Peyer's patch (tissue), 4 donors: Measurements from ENCODE around the gene ATN1. TPM values are rescaled to one million over a fixed set of nuclear protein-coding genes. Genes with fewer than 3 reads are reported as not detected.
A peak's percentile ranks its signal among the peaks of the same experiment; 100 is the strongest.

Experiments
- DNase-seq, 3 donors: peaks; one replicate each; pipeline ENCODE4 v3.0.0-alpha.2; 2017 to 2019
- H3K27ac ChIP-seq, 4 donors: fragments of 200-600 bp; sonication (generic); one replicate each; pipeline ENCODE4 v1.5.1; 2016 to 2019
- H3K27me3 ChIP-seq, 2 donors: fragments of 200-600 bp; sonication (generic); one replicate each; pipeline ENCODE4 v1.5.1; 2019
- H3K36me3 ChIP-seq, 3 donors: fragments of 200-600 bp; sonication (generic); one replicate each; pipeline ENCODE4 v1.5.1; 2016 to 2019
- H3K4me1 ChIP-seq, 4 donors: fragments of 200-600 bp; sonication (generic); one replicate each; pipeline ENCODE4 v1.5.1; 2016 to 2019
- H3K4me3 ChIP-seq, 4 donors: fragments of 200-600 bp; sonication (generic); 1 replicate in 3 of 4; 2 replicates in 1 of 4; pipeline ENCODE4 v1.5.1; 2016 to 2019; ENCODE audit warnings: mild to moderate bottlenecking in 1 of 4
- H3K9me3 ChIP-seq, 4 donors: fragments of 200-600 bp; sonication (generic); one replicate each; pipeline ENCODE4 v1.5.1; 2016 to 2019; ENCODE audit warnings: mild to moderate bottlenecking in 1 of 4
- CTCF ChIP-seq, 6 experiments: fragments of 450-650 bp in 4 of 6; fragments of 200-600 bp in 2 of 6; sonication (generic) in 1 of 6; IDR thresholded peaks; one replicate each; pipeline ENCODE4 v1.5.1; 2017 to 2019; ENCODE audit warnings: antibody characterized with exemption in 6 of 6, mild to moderate bottlenecking in 3 of 6, moderate library complexity in 1 of 6
- POLR2A ChIP-seq, 2 donors: fragments of 450-650 bp; IDR thresholded peaks; one replicate each; pipeline ENCODE4 v1.5.1; 2017; ENCODE audit warnings: antibody characterized with exemption in 2 of 2, mild to moderate bottlenecking in 2 of 2, moderate library complexity in 2 of 2
- total RNA-seq, 4 donors: library from RNA; depleted of rRNA; stranded (reverse); fragments of >200 nt; gene quantifications; one replicate each; pipeline ENCODE4 v1.1.0, GENCODE V29; 2016

The ATN1 gene
- total RNA-seq, 4 donors from 2014 or later: 77.6 to 337 (median 125) TPM

DNA sequence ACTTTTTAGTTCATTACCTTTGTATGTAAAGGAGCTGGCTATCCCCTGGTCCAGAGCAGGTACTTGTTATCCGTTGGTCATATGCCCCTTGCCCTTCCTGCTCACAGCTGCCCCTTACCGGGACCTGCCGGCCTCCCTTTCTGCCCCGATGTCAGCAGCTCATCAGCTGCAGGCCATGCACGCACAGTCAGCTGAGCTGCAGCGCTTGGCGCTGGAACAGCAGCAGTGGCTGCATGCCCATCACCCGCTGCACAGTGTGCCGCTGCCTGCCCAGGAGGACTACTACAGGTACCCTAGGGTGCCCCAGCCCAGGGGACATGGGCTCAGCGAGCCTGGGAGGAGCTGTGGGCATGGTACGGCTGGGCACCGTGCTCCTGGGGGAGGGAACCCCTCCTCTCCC lies 13.5 kb downstream of the ATN1 start:
- Histone ChIP-seq H3K27me3 (no peaks in the 10 kb centered on the region), H3K9me3 (no peaks in the 10 kb centered on the region), H3K4me1 (peaks cover 13 to 44% (median 27%) of the 10 kb centered on the region in 4 donors), H3K27ac (no peak overlapping the region), H3K36me3 (peaks cover 0 to 13% (median 0%) of the 10 kb centered on the region in 3 donors), H3K4me3 (no peak overlapping the region)
- no peak for TF ChIP-seq POLR2A (IDR thresholded peaks at IDR 0.05)
- TF ChIP-seq CTCF (IDR thresholded peaks at IDR 0.05): no peak
- DNase-seq: peak in 1 of 3 donors; percentile 48

GRCh38 chr12:6941782-6942181 lies 14.0 kb downstream of the ATN1 start:
- H3K27ac ChIP-seq: no peak overlapping the region
- no peaks in the 10 kb centered on the region for H3K9me3 ChIP-seq
- DNase-seq: no peak
- TF ChIP-seq CTCF (IDR thresholded peaks at IDR 0.05) (no peak), POLR2A (IDR thresholded peaks at IDR 0.05) (no peak)
- H3K27me3 ChIP-seq: no peaks in the 10 kb centered on the region
- H3K4me3 ChIP-seq: no peak overlapping the region
- H3K4me1 ChIP-seq: peaks cover 13 to 46% (median 27%) of the 10 kb centered on the region in 4 donors
- H3K36me3 ChIP-seq: peaks cover 0 to 13% (median 0%) of the 10 kb centered on the region in 3 donors

DNA sequence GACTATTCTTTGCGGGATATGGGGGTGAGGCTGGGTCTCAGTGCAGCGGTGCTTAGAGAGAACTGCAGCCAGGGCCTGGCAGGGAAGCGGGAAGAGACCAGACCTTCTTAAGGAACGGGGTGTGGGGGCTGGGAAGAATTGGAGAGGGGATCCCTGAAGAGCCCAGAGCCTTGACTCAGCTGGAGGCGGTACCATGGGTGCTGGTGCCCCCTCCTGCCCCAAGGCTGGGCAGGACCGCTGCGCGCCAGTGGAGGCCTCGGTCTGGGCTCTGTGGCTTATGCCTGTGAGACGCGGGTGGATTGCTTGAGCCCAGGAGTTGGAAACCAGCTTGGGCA lies 14.5 kb downstream of the ATN1 start:
- no peak overlapping the region for H3K4me3 ChIP-seq
- peaks cover 13 to 46% (median 25%) of the 10 kb centered on the region in 4 donors for H3K4me1 ChIP-seq
- TF ChIP-seq CTCF (IDR thresholded peaks at IDR 0.05) (no peak), POLR2A (IDR thresholded peaks at IDR 0.05) (no peak)
- peaks cover 0 to 13% (median 0%) of the 10 kb centered on the region in 3 donors for H3K36me3 ChIP-seq
- H3K27me3 ChIP-seq: no peaks in the 10 kb centered on the region
- no peaks in the 10 kb centered on the region for H3K9me3 ChIP-seq
- peak overlapping the region in 3 of 4 donors; percentile 90 to 97 (median 96) for H3K27ac ChIP-seq
- peak in 1 of 3 donors; percentile 49 for DNase-seq

DNA sequence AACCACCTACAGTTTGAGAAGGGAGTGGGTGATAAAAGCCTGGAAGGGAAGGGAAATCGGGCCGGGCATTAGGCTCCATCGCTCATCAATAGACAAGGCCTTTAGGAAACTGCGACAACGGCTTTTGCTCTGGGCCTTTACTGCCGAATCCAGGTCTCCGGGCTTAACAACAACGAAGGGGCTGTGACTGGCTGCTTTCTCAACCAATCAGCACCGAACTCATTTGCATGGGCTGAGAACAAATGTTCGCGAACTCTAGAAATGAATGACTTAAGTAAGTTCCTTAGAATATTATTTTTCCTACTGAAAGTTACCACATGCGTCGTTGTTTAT lies 15.6 kb downstream of the ATN1 start:
- Histone ChIP-seq H3K4me3 (peak overlapping the region; percentile 48 to 69 (median 60)), H3K36me3 (peaks cover 0 to 13% (median 0%) of the 10 kb centered on the region in 3 donors), H3K9me3 (no peaks in the 10 kb centered on the region), H3K4me1 (peaks cover 11 to 46% (median 22%) of the 10 kb centered on the region in 4 donors), H3K27ac (peak overlapping the region; percentile 90 to 97 (median 94)), H3K27me3 (no peaks in the 10 kb centered on the region)
- peak; percentile 71 to 94 (median 86) for DNase-seq
- no peak for TF ChIP-seq POLR2A (IDR thresholded peaks at IDR 0.05)
- no peak for TF ChIP-seq CTCF (IDR thresholded peaks at IDR 0.05)

- Histone ChIP-seq H3K36me3 (peaks cover 0 to 13% (median 0%) of the 10 kb centered on the region in 3 donors), H3K9me3 (no peaks in the 10 kb centered on the region), H3K27me3 (no peaks in the 10 kb centered on the region), H3K4me1 (peaks cover 8 to 41% (median 20%) of the 10 kb centered on the region in 4 donors), H3K4me3 (peak within 1 kb of the TSS; percentile 48 to 69 (median 60)), H3K27ac (peak within 1 kb of the TSS; percentile 90 to 97 (median 94))
- peak; percentile 69 to 87 (median 80) for DNase-seq
- peak; percentile 86 to 97 for TF ChIP-seq POLR2A (IDR thresholded peaks at IDR 0.05)
- TF ChIP-seq CTCF (IDR thresholded peaks at IDR 0.05): peak in 1 of 6 experiments; percentile 7
Observed at GRCh38 chr12:6943722-6944380, 16.1 kb downstream of the ATN1 start, which contains the start of the genes C12orf57 and RNU7-1. Gene C12orf57, plus strand, starts transcription at chr12:6944022. Its CDS starts 100 bp downstream, at chr12:6944122. Gene RNU7-1, plus strand, starts transcription at chr12:6943816.
